K562 (cell line): ENCODE results near the gene DYRK1A. TPM values are rescaled to one million over a fixed set of nuclear protein-coding genes. Genes with fewer than 3 reads are reported as not detected.

Experiments
- ATF2 ChIP-seq: sonication (generic); formaldehyde crosslinking; IDR thresholded peaks from 2 replicates; pipeline ENCODE4 v1.8.1; 2022; ENCODE audit warnings: missing genetic modification reagents
- CCAR2 ChIP-seq: fragments of 200-400 bp; formaldehyde crosslinking; IDR thresholded peaks from 2 replicates; pipeline ENCODE4 v1.6.1; 2017; ENCODE audit warnings: mild to moderate bottlenecking, low read depth, low read length
- DLX4 ChIP-seq: fragments of 250-450 bp; sonication (Bioruptor Pico); IDR thresholded peaks from 2 replicates; pipeline ENCODE4 v1.6.1; 2021; ENCODE audit warnings: mild to moderate bottlenecking
- EHMT2 ChIP-seq: fragments of 450-650 bp; IDR thresholded peaks from 2 replicates; pipeline ENCODE4 v1.6.1; 2018; ENCODE audit warnings: antibody characterized with exemption
- HBP1 ChIP-seq: fragments of 450-650 bp; formaldehyde crosslinking; IDR thresholded peaks from 2 replicates; pipeline ENCODE4 v1.4.0; 2022; ENCODE audit warnings: missing genetic modification characterization
- HOXB6 ChIP-seq: fragments of 250-450 bp; sonication (Bioruptor Pico); IDR thresholded peaks from 2 replicates; pipeline ENCODE4 v1.5.1; 2022; ENCODE audit warnings: mild to moderate bottlenecking, borderline replicate concordance
- KDM2B ChIP-seq: fragments of 250-450 bp; sonication (Bioruptor Pico); IDR thresholded peaks from 2 replicates; pipeline ENCODE4 v1.8.0; 2021; ENCODE audit warnings: mild to moderate bottlenecking, moderate library complexity
- MEIS2 ChIP-seq: fragments of 450-650 bp; IDR thresholded peaks from 2 replicates; pipeline ENCODE4 v1.6.1; 2014; ENCODE audit warnings: mild to moderate bottlenecking; ENCODE audit not compliant: partially characterized antibody
- NR2C1 ChIP-seq, 2 experiments: fragments of 450-650 bp; IDR thresholded peaks; 2 replicates each; pipeline ENCODE4 v1.6.1; 2017; ENCODE audit warnings: mild to moderate bottlenecking in 2 of 2, antibody characterized with exemption in 1 of 2, inconsistent platforms in 1 of 2, missing compliant biosample characterization in 1 of 2, missing genetic modification characterization in 1 of 2
- PCBP2 ChIP-seq: fragments of 200-400 bp; formaldehyde crosslinking; IDR thresholded peaks from 2 replicates; pipeline ENCODE4 v1.6.1; 2018; ENCODE audit warnings: low read length, low read depth, mild to moderate bottlenecking, moderate library complexity; ENCODE audit not compliant: poor library complexity, severe bottlenecking
- RBM14 ChIP-seq: fragments of 200-400 bp; formaldehyde crosslinking; IDR thresholded peaks from 2 replicates; pipeline ENCODE4 v1.6.1; 2018; ENCODE audit warnings: low read depth, mild to moderate bottlenecking, low read length, moderate library complexity, borderline replicate concordance; ENCODE audit not compliant: insufficient read depth
- RBM25 ChIP-seq: fragments of 200-400 bp; formaldehyde crosslinking; IDR thresholded peaks from 2 replicates; pipeline ENCODE4 v1.6.1; 2018; ENCODE audit warnings: low read length, low read depth, moderate library complexity; ENCODE audit not compliant: severe bottlenecking
- RBM34 ChIP-seq: fragments of 200-400 bp; formaldehyde crosslinking; IDR thresholded peaks from 2 replicates; pipeline ENCODE4 v1.6.1; 2018; ENCODE audit warnings: low read length, borderline replicate concordance; ENCODE audit not compliant: insufficient read depth
- TCF3 ChIP-seq: sonication (generic); formaldehyde crosslinking; IDR thresholded peaks from 2 replicates; pipeline ENCODE4 v1.4.0; 2020; ENCODE audit warnings: mild to moderate bottlenecking, missing genetic modification reagents
- WHSC1 ChIP-seq: IDR thresholded peaks from one replicate; pipeline ENCODE4 v1.6.1; 2012; ENCODE audit warnings: low read length, control low read depth, inconsistent platforms
- ZNF224 ChIP-seq: sonication (generic); formaldehyde crosslinking; IDR thresholded peaks from 2 replicates; pipeline ENCODE4 v1.8.0; 2022; ENCODE audit warnings: mild to moderate bottlenecking, missing genetic modification reagents
- ZNF699 ChIP-seq: fragments of 250-450 bp; sonication (Bioruptor Pico); IDR thresholded peaks from 2 replicates; pipeline ENCODE4 v1.8.0; 2021; ENCODE audit warnings: mild to moderate bottlenecking, moderate library complexity; ENCODE audit not compliant: insufficient replicate concordance
- ZZZ3 ChIP-seq: fragments of 450-650 bp; IDR thresholded peaks from 2 replicates; pipeline ENCODE4 v1.6.1; 2016; ENCODE audit warnings: antibody characterized with exemption, mild to moderate bottlenecking, moderate library complexity
- polyA plus RNA-seq, 8 experiments: library from polyadenylated mRNA; depleted of rRNA in 4 of 8; stranded (reverse) in 5 of 8; unstranded in 3 of 8; fragments of >200 nt; fragmentation: Nextera tagmentation in 2 of 8; fragmentation: Illumina TruSeq in 1 of 8; extraction: Ambion mirVana in 2 of 8; extraction: Trizol in 1 of 8; gene quantifications; 2 replicates each; pipeline versions ENCODE4 v1.2.1 to v1.2.3, GENCODE V29; 2011 to 2014; ENCODE audit warnings: inconsistent platforms in 1 of 8, missing spikeins in 1 of 8
- total RNA-seq, 7 experiments: library from RNA; depleted of rRNA in 6 of 7; stranded (reverse); fragments of >200 nt in 6 of 7; fragmentation: Illumina TruSeq in 2 of 7; extraction: Trizol in 2 of 7; gene quantifications; 2 replicates each; pipeline versions ENCODE4 v1.2.1 to v1.2.3, GENCODE V29; 2011 to 2021; ENCODE audit warnings: low replicate concordance in 1 of 7

DYRK1A gene
- total and polyA plus RNA-seq, 9 of the 15 experiments (the other 6 are each of a cell fraction or from before 2014, with no cell fraction given) = 3.7 to 64.8 (median 42.3) TPM

- no peak for TF ChIP-seq ATF2 (CRISPR knock-in tag)
- no peak for TF ChIP-seq DLX4 (CRISPR knock-in tag)
- no peak for TF ChIP-seq WHSC1
- TF ChIP-seq ZZZ3 = no peak
- no peak for TF ChIP-seq ZNF224 (CRISPR knock-in tag)
- TF ChIP-seq TCF3 (CRISPR knock-in tag) = no peak
- no peak for TF ChIP-seq EHMT2
- no peak for TF ChIP-seq RBM34
- no peak for TF ChIP-seq RBM25
- no peak for TF ChIP-seq CCAR2
- TF ChIP-seq PCBP2 = no peak
- no peak for TF ChIP-seq KDM2B (CRISPR knock-in tag)
- TF ChIP-seq HBP1 (CRISPR knock-in tag) = no peak
- TF ChIP-seq HOXB6 = no peak
- TF ChIP-seq NR2C1 (IDR thresholded peaks at IDR 0.05) = no peak
- TF ChIP-seq NR2C1 (tag; IDR thresholded peaks at IDR 0.05) = no peak
- peak; percentile 100 for TF ChIP-seq MEIS2
- no peak for TF ChIP-seq RBM14
- TF ChIP-seq ZNF699 (CRISPR knock-in tag) = no peak
These were observed 3.8 kb downstream of the DYRK1A start (continued) for GRCh38 chr21:37370152-37371040.
